ENCODE measurements around the gene DNM3.

The DNM3 gene

GRCh38 chr1:171819946-171820345, 21.4 kb upstream of the DNM3 start:
- DNase-seq = no peak

- no peak for DNase-seq
Measured at GRCh38 chr1:171826973-171827372, 14.3 kb upstream of the DNM3 start.

DNA sequence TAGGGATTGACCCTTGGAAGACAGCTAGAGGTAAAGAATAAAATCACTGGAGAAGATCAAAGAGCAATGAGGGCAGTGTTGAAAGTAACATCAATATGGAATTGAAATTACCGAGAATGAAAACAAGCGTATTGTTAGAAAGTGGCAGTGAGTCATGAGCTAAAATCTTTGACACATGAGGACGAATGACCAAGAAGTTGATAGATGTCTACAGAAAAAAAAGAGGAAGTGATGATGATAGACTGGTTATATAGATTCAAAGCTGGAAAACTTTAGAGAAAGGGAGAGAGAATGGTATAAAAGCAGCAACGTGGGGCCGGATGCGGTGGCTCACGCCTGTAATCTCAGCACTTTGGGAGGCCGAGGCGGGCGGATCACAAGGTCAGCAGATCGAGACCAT, 12.5 kb upstream of the DNM3 start:
- peak in 1 of 2 donors; percentile 8 for DNase-seq

DNA sequence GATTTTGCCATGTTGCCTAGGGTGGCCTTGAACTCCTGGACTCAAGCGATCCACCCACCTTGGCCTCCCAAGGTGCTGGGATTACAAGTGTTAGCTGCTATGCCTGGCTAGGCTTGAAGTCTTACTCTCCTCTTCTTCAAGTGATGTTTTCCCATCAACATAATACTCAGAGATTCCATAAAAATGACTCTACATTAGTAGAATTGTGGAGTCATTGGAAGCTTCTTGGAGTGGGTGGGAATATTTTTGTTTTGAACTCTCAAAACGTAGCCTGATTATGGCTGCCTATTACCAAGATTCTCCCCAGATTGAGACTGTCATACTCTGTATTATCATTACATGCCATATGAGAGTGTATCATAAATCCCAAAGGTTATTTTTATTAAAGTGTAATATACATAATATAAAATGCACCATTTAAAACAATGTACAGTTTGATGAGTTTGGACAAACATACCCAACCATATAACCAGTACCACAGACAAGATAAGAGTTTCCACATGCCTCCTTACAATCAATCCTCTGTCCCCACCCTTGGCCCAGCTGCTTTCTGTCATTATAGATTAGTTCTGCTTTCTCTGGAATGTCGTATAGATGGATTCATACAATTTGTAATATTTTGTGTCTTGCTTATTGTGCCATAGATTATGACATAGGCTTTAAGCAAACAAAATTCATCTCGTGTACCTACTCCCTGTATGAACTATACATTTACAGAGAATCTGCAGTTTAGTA, 8.0 kb upstream of the DNM3 start:
- DNase-seq = no peak

- no peak for DNase-seq
Measured at GRCh38 chr1:171834821-171835220, 6.5 kb upstream of the DNM3 start.

- DNase-seq = no peak
Measured at GRCh38 chr1:171835891-171836290, 5.4 kb upstream of the DNM3 start.

DNA sequence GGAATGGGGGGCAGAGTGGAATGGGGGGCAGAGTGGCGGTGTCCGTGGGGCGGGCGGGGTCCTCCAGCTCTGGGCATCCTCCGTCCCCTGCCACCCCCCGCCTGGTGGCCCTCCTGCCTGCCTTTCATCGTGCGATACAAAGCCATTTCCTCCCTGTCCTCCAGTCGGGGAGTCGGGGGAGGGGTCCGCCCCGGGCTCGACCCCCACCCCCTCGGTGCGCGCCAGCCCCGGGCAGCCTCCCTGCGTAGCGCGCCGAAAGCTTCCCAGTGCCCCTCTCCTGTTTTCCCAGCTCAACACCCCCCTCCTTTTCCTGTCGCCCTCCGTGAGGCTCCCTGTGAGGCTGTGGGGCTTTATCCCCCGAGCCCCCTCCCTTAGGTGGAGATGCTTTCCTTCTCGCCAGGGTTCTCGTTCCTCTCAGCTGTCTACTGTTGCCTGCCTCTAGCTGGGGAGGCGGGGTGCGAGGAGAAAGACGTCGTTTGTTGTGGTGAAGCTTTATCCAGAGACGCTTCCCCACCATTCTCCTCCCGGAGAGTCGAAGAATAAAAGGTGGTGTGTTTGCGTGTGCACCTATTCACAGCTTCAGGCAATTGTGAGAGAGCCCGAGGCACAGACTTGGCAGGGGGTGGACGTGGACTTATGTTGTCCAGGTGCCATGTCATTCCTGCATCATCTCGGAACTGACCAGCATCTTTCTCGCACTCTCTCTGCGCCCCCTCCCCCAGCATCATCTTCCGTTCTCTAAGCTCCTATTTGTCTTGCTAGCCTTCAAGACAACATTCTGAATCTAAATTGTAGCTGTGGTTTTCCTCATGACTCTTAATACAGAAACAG, 848 bp downstream of the DNM3 start:
- DNase-seq = no peak

- DNase-seq = no peak
Measured at GRCh38 chr1:171844381-171844780, 3.1 kb downstream of the DNM3 start.

DNA sequence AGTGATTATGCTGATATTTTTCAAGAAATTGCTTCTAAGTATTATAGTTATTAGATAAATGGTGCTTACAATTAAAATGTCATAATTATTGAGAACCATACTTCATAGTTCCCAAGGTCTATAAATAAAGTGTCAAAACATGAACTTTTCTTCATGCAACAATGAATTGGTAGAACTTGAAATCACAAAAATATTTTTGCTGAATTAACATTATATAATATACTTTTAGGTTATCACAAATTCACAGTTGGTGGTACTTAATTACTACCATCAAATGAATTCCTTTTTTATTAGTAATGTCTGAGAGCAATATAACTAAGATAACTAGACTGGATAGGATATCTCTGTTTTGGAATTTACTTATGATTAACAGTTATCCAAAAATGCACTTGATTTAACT, 4.7 kb downstream of the DNM3 start:
- no peak for DNase-seq

DNA sequence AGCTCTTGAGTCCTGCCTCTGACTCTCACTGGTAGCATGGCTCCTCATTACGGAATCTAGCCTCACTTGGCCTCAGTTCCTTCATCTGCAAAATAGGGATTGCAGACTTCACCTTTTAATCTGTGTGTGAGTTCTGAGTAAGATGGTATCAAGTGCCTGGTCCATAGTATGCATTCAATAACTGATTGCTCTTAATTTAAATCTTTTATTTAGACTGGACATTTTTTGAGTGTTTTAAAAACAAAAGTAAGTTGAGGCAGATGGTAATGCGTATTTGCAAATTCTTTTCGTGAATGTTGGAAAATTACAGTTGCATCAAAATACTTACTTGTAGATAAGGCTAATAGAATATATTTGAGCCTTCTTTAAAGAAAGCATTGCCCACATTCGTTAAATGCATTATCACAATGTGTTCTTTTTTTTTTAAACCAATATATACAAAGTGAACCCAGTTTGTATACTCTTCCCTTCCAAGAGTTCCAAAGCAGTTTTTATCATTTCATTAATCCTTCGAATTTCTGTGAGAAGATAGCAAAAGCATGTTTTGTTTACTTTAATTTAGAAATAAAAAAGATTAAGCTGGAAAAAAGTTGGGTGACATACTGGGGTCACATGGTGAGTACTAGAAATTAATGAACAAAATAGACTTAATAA, 8.1 kb downstream of the DNM3 start:
- DNase-seq = no peak

DNA sequence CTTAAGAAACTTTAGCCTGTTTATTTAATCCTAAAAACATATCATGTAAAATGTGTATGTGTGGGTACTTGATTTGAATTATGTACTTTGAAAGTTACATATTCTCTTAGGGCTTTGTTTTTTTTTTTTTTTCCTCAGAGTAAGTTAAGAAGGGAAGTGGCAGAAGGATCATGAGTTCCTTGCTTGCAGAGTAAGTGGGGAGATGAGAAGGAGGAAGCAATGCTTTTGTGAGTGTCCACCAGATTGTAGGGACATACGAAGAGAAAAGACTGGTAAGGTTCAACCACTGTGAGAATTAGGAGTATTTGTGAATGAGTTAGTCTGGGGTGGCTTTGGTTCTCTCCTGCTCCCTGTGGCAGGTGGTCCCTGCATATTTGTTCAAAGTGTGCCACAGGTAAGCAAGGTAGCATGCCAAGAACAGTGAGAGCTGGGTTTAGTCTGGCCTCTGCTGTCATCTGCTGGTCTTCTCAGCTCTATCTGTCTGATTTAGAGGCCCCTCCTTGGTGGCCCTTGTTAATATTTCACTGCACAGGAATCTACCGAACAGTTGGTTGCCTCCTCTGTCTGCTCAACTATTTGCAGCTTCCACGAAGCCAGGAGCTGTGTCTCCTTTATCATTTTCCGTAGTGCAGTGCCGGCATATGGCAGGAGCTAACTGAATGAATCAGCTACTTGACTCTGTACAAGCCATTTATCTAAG, 9.5 kb downstream of the DNM3 start:
- peak; percentile 18 to 31 for DNase-seq

DNA sequence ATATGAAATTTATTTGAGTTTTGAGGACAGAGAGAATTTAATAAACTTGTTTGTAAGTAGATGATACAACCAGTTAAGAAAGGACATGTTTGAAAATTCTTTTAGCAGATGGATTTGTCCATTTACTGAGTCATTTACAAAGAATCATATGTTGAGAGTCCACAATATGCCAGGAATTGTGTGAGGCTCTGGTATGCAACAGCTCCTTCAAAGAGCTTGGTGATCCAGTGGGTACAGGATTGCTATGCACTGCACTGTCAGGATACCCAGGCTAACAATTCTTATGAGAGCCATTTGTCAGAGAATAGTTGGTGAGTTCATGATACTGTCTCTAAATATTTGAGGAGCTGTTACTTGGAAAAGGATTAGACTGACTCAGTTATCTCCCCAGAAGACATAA, 11.0 kb downstream of the DNM3 start:
- DNase-seq = no peak

DNA sequence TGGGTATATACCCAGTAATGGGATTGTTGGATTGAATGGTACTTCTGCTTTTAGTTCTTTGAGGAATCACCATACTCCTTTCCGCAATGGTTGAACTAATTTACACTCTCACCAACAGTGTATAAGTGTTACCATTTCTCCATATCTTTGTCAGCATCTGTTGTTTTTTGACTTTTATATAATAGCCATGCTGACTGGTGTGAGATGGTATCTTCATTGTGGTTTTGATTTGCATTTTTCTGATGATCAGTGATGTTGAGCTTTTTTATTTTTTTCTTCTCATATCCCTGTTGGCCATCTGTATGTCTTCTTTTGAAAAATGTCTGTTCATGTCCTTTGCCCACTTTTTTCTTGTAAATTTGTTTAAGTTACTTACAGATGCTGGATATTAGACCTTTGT, 14.1 kb downstream of the DNM3 start:
- DNase-seq = no peak

- DNase-seq = no peak
Measured at GRCh38 chr1:171858696-171859095, 17.4 kb downstream of the DNM3 start.

DNA sequence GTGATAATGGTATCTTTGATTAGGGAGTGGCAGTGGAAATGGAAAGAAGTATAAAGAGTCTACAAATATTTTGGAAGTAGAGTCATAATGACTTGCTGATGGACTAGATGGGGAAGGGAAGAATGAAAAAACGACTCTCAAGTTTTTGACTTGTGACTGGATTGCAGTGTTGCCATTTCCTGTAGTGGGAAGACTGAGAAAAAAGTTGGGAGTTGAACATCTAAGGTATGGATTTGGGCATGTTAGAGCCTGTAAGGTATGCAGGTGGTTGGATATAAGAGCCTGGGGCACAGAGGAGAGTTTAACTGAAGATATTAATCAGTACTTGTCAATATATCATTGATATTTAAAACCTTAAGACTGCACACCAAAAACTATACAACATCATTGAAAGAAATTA, 19.4 kb downstream of the DNM3 start:
- DNase-seq = no peak

- no peak for DNase-seq
Measured at GRCh38 chr1:171863531-171863930, 22.2 kb downstream of the DNM3 start.

DNA sequence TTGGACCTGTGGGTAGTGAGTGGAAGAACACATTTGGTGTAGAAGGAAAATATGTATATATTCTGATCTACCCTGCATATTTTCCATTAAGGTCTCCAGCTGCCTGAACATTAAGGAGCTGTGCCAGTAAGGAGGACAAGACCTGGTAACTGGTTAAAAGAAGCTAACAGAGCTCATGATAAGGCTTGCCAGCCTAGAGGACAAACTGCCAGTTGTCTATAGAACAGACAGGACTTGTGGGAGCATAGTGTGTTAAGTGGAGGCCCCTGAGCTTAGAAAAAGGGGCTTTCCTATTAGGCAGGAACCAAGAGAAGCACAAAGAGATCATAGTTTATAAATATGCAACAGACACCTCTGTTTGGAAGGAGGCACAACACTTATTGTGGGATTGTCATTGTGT, 23.0 kb downstream of the DNM3 start:
- no peak for DNase-seq

- DNase-seq = no peak
Measured at GRCh38 chr1:171865106-171865505, 23.8 kb downstream of the DNM3 start.

GRCh38 chr1:171867236-171867635, 25.9 kb downstream of the DNM3 start:
- DNase-seq = no peak

- DNase-seq = no peak
Measured at GRCh38 chr1:171868217-171868803, 27.0 kb downstream of the DNM3 start.

- no peak for DNase-seq
Measured at GRCh38 chr1:171869097-171869496, 27.8 kb downstream of the DNM3 start.

DNA sequence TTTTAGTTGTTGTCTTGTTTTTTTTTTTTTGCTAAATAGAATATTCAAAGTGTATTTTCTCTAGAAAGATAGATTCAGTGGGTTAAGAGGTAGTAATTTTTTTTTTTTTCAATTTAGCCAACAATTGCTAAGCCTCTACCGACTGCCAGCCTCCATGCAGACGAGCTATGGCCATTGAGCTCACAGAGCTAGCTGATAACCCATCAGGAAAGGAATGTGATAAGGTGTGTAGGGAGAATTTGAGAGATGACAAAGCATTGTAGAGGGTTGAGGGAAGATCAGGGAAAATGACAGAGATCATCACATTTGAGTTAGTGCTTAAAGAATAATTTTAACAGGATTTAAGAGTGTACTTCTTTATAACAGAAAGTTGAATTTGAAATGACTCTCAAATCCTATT, 30.6 kb downstream of the DNM3 start:
- DNase-seq = no peak

DNA sequence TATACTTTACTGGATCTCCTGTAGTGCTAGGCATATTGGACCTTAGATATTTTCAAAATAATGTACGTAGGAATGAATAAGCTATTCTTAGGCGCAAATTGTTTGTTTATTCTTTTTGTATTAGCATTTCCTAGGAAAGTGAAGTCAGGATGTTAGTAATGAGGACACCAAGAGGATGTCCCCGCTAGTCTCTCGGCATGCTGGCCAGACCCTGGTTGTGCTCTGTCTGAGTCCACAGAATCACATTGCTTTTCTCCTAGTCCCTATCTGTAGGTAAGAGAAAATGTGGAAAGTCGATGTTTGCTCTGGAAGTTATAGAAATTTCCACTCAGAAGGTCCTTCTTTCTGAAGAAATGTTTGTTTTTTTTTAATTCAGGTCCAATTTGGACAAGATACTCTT, 31.1 kb downstream of the DNM3 start:
- DNase-seq = no peak
